Tibial artery (tissue), 4 donors: ENCODE measurements around the gene ZFP36L2.

Experiments used
- DNase-seq, 2 donors: peaks; one replicate each; pipeline ENCODE4 v3.0.0-alpha.2; 2019
- H3K27ac ChIP-seq, 2 donors: fragments of 200-600 bp; sonication (generic) in 1 of 2; 1 replicate in 1 of 2; 2 replicates in 1 of 2; pipeline ENCODE4 v1.5.1; 2018 to 2019; ENCODE audit warnings: mild to moderate bottlenecking in 1 of 2
- H3K27me3 ChIP-seq, 2 donors: fragments of 200-600 bp; sonication (generic) in 1 of 2; one replicate each; pipeline versions ENCODE4 v1.5.1 to v1.6.0; 2016 to 2019
- H3K36me3 ChIP-seq, 3 donors: fragments of 200-600 bp; sonication (generic) in 2 of 3; one replicate each; pipeline ENCODE4 v1.5.1; 2016 to 2019; ENCODE audit warnings: mild to moderate bottlenecking in 2 of 3
- H3K4me1 ChIP-seq, 4 donors: fragments of 200-600 bp; sonication (generic) in 2 of 4; 1 replicate in 3 of 4; 2 replicates in 1 of 4; pipeline ENCODE4 v1.5.1; 2016 to 2019
- H3K4me3 ChIP-seq, 2 donors: fragments of 200-600 bp; sonication (generic) in 1 of 2; 1 replicate in 1 of 2; 2 replicates in 1 of 2; pipeline ENCODE4 v1.5.1; 2018 to 2019; ENCODE audit warnings: mild to moderate bottlenecking in 2 of 2
- H3K9me3 ChIP-seq, 3 donors: fragments of 200-600 bp; sonication (generic) in 1 of 3; one replicate each; pipeline ENCODE4 v1.5.1; 2016 to 2019
- intact Hi-C: fragments of 100-400 bp; cut with DNase I; formaldehyde crosslinking; loops from one replicate; pipeline ENCODE4 v1.15.0; 2023; ENCODE audit warnings: low total_unique reads
- TF ChIP-seq, protein P1 (sequence below), 2 experiments: fragments of 200-600 bp in 1 of 2; fragments of 450-650 bp in 1 of 2; IDR thresholded peaks; one replicate each; pipeline ENCODE4 v1.5.1; 2017 to 2019; ENCODE audit warnings: antibody characterized with exemption in 2 of 2, mild to moderate bottlenecking in 1 of 2, moderate library complexity in 1 of 2

Gene ZFP36L2

DNA sequence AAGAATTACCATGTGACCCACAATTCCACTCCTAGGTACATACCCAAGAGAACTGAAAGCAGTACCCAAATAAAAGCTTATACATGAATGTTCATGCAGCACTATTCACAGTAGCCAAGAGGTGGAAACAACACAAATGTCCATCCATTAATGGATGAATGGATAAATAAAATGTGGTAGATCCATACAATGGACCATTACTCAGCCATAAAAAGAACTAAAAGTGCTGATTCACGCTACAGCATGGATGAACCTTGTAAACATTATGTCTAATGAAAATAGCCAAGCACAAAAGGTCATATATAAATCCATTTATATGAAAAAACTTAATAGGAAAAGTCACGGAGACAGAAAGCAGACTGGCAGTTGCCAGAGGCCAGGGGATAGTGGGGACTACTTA lies 23.6 kb upstream of the ZFP36L2 start:
- intact Hi-C loops, result no loop called here
- no peaks in the 10 kb centered on the region for H3K27me3 ChIP-seq
- peak in 1 of 2 donors; percentile 15 for DNase-seq
- peaks cover 0 to 24% (median 18%) of the 10 kb centered on the region in 4 donors for H3K4me1 ChIP-seq
- TF ChIP-seq, protein P1, sequence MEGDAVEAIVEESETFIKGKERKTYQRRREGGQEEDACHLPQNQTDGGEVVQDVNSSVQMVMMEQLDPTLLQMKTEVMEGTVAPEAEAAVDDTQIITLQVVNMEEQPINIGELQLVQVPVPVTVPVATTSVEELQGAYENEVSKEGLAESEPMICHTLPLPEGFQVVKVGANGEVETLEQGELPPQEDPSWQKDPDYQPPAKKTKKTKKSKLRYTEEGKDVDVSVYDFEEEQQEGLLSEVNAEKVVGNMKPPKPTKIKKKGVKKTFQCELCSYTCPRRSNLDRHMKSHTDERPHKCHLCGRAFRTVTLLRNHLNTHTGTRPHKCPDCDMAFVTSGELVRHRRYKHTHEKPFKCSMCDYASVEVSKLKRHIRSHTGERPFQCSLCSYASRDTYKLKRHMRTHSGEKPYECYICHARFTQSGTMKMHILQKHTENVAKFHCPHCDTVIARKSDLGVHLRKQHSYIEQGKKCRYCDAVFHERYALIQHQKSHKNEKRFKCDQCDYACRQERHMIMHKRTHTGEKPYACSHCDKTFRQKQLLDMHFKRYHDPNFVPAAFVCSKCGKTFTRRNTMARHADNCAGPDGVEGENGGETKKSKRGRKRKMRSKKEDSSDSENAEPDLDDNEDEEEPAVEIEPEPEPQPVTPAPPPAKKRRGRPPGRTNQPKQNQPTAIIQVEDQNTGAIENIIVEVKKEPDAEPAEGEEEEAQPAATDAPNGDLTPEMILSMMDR (IDR thresholded peaks at IDR 0.05), result no peak
- H3K4me3 ChIP-seq, result no peak overlapping the region
- peak overlapping the region; percentile 80 to 84 for H3K27ac ChIP-seq
- no peaks in the 10 kb centered on the region for H3K36me3 ChIP-seq
- no peaks in the 10 kb centered on the region for H3K9me3 ChIP-seq

DNA sequence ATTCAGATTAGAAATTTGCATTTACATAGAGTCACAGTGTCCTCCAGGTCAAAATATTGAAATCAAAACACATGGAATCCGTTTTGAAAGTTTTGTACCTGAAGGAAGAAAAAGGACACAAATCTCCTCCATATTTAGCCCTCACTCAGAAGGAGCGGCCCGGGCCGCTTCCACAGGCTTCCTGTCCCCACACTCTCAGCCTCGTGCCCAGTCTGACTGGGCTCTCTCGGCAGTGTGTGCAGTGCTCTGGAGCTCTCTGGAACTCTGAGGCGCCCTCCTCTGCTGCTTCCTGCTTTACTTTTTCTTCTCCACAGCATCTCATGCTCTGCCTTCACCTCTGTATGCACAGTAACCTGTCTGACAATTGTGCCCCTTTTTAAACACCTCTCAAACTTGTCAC lies 22.2 kb upstream of the ZFP36L2 start:
- intact Hi-C loops, result no loop called here
- peak in 1 of 2 donors; percentile 58 for DNase-seq
- Histone ChIP-seq H3K27ac (peak overlapping the region; percentile 80 to 84), H3K36me3 (no peaks in the 10 kb centered on the region), H3K9me3 (no peaks in the 10 kb centered on the region), H3K27me3 (no peaks in the 10 kb centered on the region), H3K4me3 (no peak overlapping the region), H3K4me1 (peaks cover 0 to 19% (median 16%) of the 10 kb centered on the region in 4 donors)
- TF ChIP-seq, protein P1 (IDR thresholded peaks at IDR 0.05), result no peak

DNA sequence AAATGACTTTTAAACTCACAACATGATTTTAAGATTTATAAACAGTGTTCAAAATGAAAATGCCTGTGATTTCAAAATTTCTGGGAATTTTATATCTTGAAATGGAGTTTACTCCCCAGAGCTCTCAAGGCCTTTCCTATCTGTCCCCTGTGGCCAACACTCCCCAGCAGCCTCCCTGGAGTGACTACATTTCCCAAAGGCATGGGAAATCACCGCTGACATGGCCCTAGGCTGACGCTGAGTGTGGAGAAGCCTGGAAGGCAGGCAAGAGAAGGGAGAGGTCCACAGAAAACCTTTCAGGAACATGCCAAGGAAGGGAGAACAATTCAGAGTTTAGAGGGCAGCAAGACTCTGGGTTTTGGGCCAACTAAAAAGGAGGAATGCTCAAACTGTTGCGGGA lies 20.2 kb upstream of the ZFP36L2 start:
- intact Hi-C loops, result no loop called here
- DNase-seq, result no peak
- TF ChIP-seq, protein P1 (IDR thresholded peaks at IDR 0.05), result no peak
- H3K27me3 ChIP-seq, result no peaks in the 10 kb centered on the region
- no peak overlapping the region for H3K27ac ChIP-seq
- H3K4me3 ChIP-seq, result no peak overlapping the region
- H3K36me3 ChIP-seq, result no peaks in the 10 kb centered on the region
- peaks cover 0 to 18% (median 13%) of the 10 kb centered on the region in 4 donors for H3K4me1 ChIP-seq
- no peaks in the 10 kb centered on the region for H3K9me3 ChIP-seq

DNA sequence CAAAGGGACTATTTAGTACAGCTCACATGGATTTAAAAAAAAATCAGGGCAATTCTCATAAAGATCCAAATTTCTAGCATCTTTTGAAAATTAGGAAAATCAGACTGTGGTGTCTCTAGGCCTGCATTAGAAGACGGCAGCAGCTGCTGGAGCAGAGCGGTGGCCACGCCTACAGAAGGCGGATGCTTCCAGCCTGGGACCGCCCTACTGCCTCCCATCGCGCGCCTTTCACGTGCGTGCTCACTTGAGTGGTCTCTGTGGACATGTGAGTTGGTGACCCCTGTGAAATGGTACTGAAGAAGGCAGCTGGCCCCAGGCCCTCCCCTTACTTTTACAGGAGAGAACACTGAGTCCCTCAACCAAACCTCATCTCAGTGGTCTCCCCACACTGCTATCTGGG lies 15.2 kb upstream of the ZFP36L2 start:
- TF ChIP-seq, protein P1 (IDR thresholded peaks at IDR 0.05), result no peak
- Histone ChIP-seq H3K4me3 (no peak overlapping the region), H3K9me3 (no peaks in the 10 kb centered on the region), H3K4me1 (peaks cover 0 to 15% (median 2%) of the 10 kb centered on the region in 4 donors), H3K27me3 (no peaks in the 10 kb centered on the region), H3K36me3 (no peaks in the 10 kb centered on the region), H3K27ac (no peak overlapping the region)
- DNase-seq, result peak in 1 of 2 donors; percentile 44
- intact Hi-C loops, result no loop called here

DNA sequence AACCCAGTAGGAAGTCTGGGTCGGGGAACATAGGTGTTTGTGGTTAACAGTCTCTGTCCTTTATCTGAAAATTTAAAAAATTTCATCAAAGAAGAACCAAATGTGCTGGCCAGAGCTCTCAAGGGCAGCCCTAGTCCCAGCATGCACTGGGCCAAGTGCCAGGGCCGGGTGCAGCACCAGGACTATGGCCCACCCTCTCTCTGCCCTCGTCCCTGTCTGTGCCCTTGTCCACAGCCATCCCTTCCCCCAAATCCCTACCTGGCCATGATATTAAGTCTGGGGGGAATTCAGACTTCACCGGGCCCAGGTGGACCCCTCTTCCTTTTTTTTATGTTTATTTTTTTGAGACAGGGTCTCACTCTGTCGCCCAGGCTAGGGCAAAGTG lies 14.4 kb upstream of the ZFP36L2 start:
- intact Hi-C loops, result no loop called here
- Histone ChIP-seq H3K27ac (peak overlapping the region in 1 of 2 donors; percentile 41), H3K27me3 (no peaks in the 10 kb centered on the region), H3K4me3 (no peak overlapping the region), H3K9me3 (no peaks in the 10 kb centered on the region), H3K36me3 (no peaks in the 10 kb centered on the region), H3K4me1 (peaks cover 0 to 22% (median 1%) of the 10 kb centered on the region in 4 donors)
- peak in 1 of 2 donors; percentile 51 for DNase-seq
- TF ChIP-seq, protein P1 (IDR thresholded peaks at IDR 0.05), result no peak
